ENCODE results near the gene WARS2. TPM values are rescaled to one million over a fixed set of nuclear protein-coding genes. Genes with fewer than 3 reads are reported as not detected.

Gene WARS2
- polyA plus RNA-seq, 1 experiment = 17.7 TPM

GRCh38 chr1:118998171-118998570 is 142.3 kb downstream of the WARS2 start:
- POLR2A ChIA-PET = interaction anchor here (0.6 kb wide), 1 partner anchor 10 kb away, joined by 3 read pairs; no protein-coding TSS in a partner anchor

GRCh38 chr1:118997225-118997624 is 143.2 kb downstream of the WARS2 start:
- Histone ChIP-seq H3K36me3 (ENCODE audit: control insufficient read depth, insufficient read depth, low read length) (no peaks in the 10 kb centered on the region), H3K4me3 (ENCODE audit: low read depth, low read length) (no peak overlapping the region), H3K27me3 (ENCODE audit: control insufficient read depth, insufficient read depth, low read length) (peaks cover 3% of the 10 kb centered on the region)
- no peak for TF ChIP-seq CTCF (IDR thresholded peaks at IDR 0.05; ENCODE audit: insufficient read depth, low read depth, low read length)
- POLR2A ChIA-PET = no interaction called here
- CTCF ChIA-PET = no interaction called here
- DNase-seq (ENCODE audit: low read depth) = no peak

More at GRCh38 chr1:118998171-118998570, 142.3 kb downstream of the WARS2 start:
- Histone ChIP-seq H3K27me3 (ENCODE audit: control insufficient read depth, insufficient read depth, low read length) (peaks cover 3% of the 10 kb centered on the region), H3K4me3 (ENCODE audit: low read depth, low read length) (no peak overlapping the region), H3K36me3 (ENCODE audit: control insufficient read depth, insufficient read depth, low read length) (no peaks in the 10 kb centered on the region)
- TF ChIP-seq CTCF (IDR thresholded peaks at IDR 0.05; ENCODE audit: insufficient read depth, low read depth, low read length) = no peak
- DNase-seq (ENCODE audit: low read depth) = no peak
- CTCF ChIA-PET = no interaction called here

- TF ChIP-seq CTCF (IDR thresholded peaks at IDR 0.05; ENCODE audit: insufficient read depth, low read depth, low read length) = no peak
- Histone ChIP-seq H3K36me3 (ENCODE audit: control insufficient read depth, insufficient read depth, low read length) (no peaks in the 10 kb centered on the region), H3K27me3 (ENCODE audit: control insufficient read depth, insufficient read depth, low read length) (peaks cover 1% of the 10 kb centered on the region; the same call in 1 of the 2 replicates), H3K4me3 (ENCODE audit: low read depth, low read length) (no peak overlapping the region)
- ChIA-PET POLR2A (no interaction called here), CTCF (interaction anchor here (0.9 to 1.1 kb wide), 2 partner anchors 13 to 280 kb away, joined by 3 to 4 read pairs; no protein-coding TSS in a partner anchor)
- no peak for DNase-seq (ENCODE audit: low read depth)
Measured at GRCh38 chr1:118995312-118996016, 145.0 kb downstream of the WARS2 start.

GRCh38 chr1:118993700-118994026 is 146.8 kb downstream of the WARS2 start:
- ChIA-PET CTCF (no interaction called here), POLR2A (no interaction called here)
- Histone ChIP-seq H3K27me3 (ENCODE audit: control insufficient read depth, insufficient read depth, low read length) (no peaks in the 10 kb centered on the region; the same call in 1 of the 2 replicates), H3K4me3 (ENCODE audit: low read depth, low read length) (no peak overlapping the region), H3K36me3 (ENCODE audit: control insufficient read depth, insufficient read depth, low read length) (no peaks in the 10 kb centered on the region)
- no peak for DNase-seq (ENCODE audit: low read depth)
- TF ChIP-seq CTCF (IDR thresholded peaks at IDR 0.05; ENCODE audit: insufficient read depth, low read depth, low read length) = no peak

- Histone ChIP-seq H3K4me3 (ENCODE audit: low read depth, low read length) (no peak overlapping the region), H3K27me3 (ENCODE audit: control insufficient read depth, insufficient read depth, low read length) (peaks cover 1% of the 10 kb centered on the region), H3K36me3 (ENCODE audit: control insufficient read depth, insufficient read depth, low read length) (no peaks in the 10 kb centered on the region)
- CTCF ChIA-PET = no interaction called here
- DNase-seq (ENCODE audit: low read depth) = no peak
- POLR2A ChIA-PET = no interaction called here
- TF ChIP-seq CTCF (IDR thresholded peaks at IDR 0.05; ENCODE audit: insufficient read depth, low read depth, low read length) = no peak
Measured at GRCh38 chr1:118992868-118993699, 147.4 kb downstream of the WARS2 start.
